C1 segment of cervical spinal cord (tissue), 14 donors: ENCODE data around the gene MEF2B.
"Not testable (repeated sequence)": the region's sequence is repeated elsewhere in the genome, so short reads cannot be mapped to it uniquely, and the experiment has no call there.

ENCODE experiments used
- DNase-seq, 14 donors: peaks; one replicate each; lab custom pipeline; 2025; lab: John Stamatoyannopoulos, UW

The MEF2B gene

DNA sequence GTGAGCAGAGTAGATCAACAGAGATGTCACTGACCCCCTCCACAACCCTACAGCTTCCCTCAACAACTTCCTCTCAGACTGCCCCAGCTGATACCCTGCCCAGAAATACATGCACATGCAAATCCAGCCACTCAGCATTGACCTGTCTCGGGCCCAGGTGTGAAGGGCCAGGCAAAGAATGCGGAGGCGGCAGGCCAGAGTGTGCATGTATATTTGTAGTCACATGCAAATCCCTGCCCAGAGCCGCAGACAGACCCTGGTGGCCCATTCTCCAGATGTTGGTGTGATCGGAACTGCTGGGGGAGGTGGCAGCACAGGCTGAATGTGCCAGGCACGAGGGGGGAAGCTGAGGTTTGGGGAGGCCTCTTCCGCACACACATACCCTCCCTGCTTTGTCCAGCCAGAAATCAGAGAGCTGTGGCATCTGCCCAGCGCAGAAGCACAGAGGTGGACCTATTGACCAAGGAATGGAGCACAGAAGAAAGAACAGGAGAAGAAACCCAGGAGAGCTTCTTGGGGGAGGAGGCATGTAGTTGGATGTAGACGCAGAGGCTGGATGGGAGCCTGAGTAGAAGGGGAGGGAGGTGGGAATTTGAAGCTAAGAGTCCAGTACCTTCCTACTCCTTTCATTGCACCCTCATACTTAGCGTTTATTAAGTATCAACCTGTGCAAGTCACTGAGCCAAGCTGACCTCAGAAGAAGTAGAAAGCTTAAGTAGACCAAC, 14.4 kb downstream of the MEF2B start:
- DNase-seq: no peak

DNA sequence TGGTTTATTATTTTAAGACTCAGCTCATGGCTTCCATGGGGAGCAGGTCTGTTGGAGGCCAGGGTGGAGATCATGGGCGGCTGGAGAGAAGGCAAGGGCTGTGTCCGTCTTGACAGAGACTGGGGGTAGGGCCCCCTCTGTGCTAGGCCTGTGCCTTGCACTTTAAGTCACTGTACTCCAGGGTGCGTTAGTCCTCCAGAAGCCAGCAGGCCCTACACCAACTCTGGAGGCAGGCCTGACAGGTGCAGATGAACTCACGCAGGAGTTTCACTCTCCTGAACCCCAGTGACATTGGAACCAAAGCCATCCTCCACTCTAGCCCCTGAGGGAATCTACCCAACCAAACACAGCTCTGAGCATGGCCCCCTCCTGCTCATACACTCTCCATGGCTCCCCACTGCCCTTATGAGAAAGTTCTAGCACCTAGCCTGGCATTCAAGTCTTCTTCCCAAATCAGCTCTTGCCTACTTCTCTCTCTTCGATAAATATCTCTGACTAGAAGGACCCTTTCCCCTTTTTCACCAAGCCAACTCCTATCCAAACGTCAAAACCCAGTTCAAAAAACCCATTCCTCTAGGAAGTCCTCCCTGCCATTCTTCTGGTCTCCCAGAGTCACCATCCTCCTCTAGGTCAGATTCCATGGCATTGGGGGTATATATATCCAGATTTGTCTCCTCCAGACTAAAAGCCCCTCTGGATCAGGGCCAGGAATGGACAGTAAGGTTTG, 15.1 kb downstream of the MEF2B start:
- DNase-seq: no peak

DNA sequence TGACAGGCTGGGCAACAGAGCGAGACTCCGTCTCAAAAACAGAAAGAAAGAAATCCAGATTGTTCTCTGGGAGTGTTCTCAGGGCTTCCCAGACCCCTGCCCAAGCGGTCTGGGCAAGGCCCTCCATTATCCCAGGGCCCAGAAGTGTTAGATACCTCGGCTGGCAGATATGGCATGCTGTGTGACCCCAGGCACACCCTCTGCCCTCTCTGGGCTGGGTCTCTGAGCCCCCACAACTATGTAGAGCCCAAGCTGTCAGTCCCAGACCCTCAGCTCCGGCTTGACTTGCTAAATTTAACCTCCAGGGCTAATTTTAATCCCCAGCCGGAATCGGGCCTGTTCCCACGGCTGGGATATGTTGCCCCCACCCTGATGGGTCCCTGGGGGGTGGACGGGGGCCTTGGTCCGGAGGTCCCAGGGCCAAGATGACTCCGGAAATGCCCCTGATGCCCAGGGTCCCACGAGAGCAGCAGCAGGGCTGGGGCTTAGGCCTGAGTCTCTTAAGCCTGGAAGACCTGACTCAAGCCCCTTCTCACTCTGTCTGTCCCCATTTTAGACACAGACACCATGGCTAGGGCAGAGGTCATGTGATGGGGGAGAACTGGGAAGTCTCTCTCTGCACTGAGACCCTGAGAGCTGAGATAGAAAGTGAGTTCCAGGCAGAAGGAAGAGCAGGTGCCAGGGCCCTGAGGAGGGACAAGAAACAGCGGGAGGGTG, 17.2 kb downstream of the MEF2B start:
- no peak for DNase-seq

DNA sequence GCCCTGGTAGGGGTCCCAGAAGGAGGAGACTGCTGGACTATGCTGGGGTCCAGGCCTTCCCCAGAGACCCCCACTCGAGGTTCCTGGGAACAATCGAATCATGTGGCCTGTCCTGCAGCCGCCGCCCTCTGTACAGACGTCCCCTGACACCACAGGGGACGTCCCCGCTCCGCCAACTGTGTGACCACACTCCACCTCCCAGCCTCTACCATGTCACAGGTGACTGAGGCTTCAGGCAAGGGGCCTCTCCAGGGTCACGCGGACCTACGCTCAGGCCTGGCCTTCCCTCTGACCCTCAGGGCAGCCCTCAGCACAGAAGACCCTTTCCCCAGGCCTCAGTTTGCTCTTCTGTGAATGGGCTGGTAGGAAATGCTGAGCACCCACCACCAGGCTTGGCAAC, 18.6 kb downstream of the MEF2B start:
- no peak for DNase-seq

DNA sequence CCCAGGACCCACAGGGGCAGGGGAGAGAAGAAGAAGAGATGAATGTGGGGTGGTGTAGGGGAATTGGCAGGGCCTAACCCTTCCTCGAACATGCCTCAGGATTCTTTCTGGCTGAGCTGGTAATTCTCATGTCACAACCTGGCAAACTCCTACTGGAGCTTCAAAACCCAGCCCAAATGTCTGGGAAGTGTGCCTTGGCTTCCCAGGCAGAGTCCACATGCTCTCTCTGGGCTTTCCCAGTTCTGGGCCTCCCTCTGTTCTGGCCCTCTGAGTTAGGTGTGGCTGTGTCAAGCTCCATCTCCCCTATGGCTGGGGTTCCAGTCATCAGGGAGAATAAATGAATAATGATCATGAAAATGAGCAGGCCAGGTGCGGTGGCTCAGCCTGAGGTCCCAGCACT, 20.6 kb downstream of the MEF2B start:
- DNase-seq: no peak

DNA sequence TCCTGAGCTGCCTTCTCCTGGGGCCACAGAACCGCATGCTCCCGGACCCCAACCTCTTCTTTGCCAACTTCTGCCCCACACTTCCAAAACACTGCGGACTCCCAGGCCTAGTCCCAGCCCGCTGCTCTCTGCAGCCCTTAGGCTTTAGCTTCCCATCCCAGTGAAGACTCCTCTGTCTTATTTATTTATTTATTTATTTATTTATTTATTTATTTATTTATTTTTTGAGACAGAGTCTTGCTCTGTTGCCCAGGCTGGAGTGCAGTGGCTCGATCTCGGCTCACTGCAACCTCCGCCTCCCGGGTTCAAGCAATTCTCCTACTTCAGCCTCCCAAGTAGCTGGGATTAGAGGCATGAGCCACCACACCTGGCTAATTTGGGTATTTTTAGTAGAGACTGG, 21.6 kb downstream of the MEF2B start:
- not testable (repeated sequence) for DNase-seq

DNA sequence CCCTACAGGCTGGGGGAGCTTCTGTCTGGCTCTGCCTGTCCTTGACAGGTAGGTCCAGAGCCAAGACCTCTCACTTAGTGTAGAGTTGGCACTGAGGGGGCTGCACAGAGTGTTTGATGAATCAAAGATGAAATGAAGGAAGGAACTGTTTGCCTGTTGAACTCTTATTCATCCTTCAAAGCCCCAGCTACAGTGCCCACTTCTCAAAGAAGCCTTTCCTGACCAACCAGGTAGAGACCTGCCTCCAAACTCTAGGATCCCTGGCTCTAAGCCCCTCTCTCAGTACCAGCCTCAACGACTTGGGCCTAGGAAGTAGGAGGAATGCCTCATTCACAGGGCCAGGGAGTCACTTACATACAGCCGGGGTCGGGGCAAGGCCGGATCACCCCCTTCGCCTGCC, 22.7 kb downstream of the MEF2B start:
- DNase-seq: no peak

DNA sequence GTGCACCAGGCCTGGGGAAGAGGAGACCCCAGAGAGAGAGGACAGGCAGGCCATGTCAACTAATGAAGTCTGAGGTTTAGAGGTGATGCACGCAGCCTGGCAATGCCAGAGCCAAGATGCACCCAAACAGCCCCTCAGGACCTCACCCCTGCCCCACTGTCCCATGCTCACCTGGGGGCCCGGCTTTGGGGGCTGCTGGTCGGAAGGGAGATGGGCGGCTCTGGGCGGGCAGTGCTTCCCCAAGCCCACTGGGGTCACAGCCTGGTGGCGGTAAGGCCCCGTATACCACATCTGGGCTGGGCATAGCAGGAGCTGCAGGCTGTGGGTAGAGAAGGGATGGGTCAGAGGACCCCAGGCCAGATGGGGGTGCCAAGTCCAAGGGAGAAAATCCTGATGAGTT, 23.2 kb downstream of the MEF2B start:
- no peak for DNase-seq

DNA sequence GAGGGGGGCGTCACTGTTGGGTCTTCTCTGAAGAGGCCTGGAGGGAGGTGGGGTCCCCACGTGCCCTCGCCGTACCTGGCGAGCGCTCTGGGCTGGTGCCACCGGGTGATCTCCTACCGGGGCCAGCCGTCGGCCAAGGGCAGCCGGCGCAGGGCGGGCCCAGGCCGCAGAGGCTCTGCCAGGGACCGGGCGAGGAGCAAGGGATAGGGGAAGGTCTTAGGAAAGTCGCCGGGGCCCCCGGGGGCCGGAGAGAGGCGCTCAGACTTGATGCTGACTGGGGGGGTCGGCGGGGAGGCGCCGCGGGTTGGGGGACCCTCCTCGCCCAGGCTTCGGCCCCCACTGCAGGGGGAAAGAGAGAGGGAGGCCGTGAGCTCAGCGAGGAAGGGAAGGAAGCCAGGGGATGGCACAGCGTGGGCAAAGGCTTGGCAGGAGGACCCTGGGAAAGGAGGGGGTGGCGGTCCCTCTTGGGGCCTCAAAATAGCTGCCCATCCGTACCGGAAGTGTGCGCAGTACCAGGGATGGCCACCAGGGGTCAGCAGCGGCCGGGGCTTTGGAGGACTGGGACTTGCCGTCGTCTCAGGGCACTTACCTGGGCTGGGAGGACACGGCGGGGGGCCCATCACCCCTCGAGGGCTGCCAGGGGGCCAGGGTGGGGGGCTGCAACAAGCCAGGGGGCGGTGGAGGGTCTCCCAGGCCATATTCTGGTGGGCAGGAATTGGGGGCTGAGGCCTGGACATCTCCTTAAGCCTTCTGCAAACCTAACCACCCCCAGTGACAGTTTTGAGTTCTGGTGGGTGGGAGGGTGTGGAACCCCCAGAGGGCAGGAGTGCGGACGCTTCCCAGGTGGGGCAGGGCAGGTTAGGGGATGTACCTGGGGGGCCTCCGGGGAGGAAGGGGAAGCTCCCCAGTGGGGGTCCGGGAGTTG, 24.1 kb downstream of the MEF2B start:
- peak in 11 of 14 donors; percentile 1 to 70 (median 22) for DNase-seq

DNA sequence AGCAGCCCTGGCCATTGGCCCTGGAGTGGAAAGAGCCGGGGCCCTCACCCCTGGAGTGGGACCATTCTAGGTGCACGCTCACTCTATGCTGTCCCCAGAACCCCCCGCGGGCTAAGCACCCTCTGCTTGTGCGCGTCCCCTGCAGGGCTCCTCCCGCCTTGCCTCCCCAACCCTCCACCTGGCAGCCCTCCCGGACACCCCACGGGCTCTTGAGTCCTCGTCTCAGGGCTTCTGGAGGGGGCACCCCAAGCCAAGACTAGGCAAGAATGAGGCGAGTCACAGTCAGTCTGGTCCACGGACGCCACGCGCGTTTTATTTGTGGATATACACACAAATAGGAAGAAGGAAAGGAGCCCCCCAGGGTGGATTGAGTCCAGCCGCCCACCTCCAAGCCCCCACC, 24.8 kb downstream of the MEF2B start:
- no peak for DNase-seq

DNA sequence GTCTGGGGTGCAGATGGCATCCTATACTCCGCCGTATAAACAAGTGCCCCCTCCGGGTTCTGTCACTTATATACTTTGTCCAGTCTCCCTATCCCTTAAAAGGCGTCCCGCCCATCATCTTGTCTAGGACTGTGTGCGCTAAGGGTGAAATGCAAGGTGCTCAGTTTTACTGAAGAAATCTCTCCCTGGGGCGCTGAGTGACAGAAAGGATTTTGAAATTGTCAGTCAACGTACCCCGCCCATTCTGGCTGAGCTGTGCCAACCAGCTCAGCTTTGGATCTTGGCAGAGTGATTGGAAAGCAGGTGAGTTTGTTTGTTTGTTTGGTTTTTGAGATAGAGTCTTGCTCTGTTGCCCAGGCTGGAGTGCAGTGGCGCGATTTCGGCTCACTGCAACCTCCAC, 27.7 kb downstream of the MEF2B start:
- DNase-seq: no peak

DNA sequence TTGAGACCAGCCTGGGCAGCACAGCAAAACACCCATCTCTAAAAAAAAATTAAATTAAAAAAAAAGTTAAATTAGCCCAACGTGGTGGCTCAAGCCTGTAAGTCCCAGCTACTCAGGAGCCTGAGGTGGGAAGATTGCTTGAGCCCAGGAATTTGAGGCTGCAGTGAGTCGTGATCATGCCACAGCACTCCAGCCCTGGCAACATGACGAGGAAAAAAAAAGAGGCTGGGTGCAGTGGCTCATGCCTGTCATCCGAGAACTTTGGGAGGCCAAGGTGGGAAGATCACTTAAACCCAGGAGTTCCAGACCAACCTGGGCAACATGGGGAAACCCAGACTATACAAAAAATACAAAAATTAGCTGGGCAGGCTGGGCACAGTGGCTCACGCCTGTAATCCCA, 29.6 kb downstream of the MEF2B start:
- no peak for DNase-seq

DNA sequence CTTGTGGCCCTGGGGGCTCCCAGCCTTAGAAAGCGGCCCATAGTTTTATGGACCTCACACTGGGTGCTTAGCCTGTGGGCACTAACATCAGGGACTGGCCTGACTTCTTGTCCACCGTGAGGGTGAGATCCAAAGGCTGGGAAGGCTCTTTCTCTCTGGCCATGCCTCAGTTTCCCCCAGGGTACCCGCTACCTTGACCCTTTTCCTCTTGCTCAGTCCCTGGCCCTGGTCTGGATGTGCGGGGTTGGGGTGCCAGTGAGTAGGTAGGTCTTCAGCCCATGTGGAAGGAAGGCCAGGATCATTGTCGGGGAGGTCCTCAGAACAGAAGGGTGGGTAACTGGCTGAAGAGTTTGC, 30.2 kb downstream of the MEF2B start:
- DNase-seq: no peak

DNA sequence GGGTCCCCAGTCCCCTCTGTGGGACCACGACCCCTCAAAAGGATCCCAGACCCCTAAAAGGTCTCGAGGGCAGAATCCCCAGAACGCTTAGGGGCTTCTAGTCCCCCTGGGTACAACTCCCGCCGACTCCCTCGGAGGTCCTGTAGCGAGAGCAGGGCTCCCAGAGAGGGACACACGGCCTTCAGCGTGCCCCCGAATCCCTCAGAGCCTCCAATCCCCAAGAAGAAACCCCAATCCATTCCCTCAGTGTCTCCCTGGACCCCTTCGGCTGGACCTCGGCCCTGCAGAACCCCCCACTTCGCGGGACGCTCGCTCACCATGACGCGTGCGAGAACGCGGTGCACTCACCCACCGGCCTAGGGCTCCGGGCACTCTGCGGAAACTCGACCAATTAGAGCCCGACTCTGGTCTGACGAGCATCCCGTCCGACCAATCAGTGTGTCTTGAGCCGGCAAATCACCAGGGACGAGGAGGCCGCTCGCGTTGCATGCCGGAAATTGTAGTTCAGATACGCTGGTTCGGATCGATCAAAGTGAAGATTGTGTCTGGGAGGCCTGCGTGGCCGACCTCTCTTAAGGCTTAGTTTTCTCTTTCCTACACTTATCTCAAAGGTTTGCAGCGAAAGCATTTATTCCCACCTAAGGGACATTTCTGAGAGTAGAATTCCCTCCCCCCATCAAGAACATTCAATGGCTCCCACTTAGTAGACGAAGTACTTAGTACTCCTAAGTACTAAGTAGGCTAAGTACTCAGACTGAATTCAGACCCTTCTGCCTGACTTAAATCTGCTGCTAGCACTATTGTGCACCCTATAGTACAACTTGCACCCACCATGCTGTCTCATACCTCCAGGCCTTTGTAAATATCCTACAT, 31.7 kb downstream of the MEF2B start, which contains the start of gene TMEM161A:
TSS of gene TMEM161A (minus strand) at position 370 of the 873 bp plus-strand sequence. CDS start at position 320, 50 bp downstream.
- peak; percentile 47 to 95 (median 91) for DNase-seq

DNA sequence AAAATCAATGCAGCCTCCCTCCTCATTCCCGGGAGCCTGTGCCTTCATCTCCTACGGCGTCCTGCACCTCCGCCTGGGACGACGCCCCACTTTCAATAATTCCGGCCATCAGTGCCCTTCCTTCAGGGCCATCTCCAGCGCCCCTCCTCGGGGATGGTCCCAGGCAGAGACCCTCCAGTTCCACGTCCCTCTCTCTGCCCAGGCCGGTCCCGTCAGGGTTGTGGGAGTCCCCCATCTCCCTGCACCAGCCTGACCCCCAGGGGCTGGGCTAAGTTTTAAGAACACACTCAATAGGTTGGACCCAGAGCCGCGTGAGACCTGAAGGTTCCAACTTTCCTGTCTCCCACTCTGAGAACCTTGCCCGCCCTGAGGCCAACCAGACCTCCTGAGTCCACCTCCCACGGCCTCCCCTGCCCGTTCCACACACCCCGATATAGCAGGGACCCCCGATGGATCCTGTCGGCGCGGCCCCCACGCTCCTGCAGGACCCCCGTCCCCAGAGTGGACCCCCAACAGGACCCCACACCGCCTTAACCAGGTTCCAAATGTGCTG, 32.4 kb downstream of the MEF2B start:
- DNase-seq: no peak

DNA sequence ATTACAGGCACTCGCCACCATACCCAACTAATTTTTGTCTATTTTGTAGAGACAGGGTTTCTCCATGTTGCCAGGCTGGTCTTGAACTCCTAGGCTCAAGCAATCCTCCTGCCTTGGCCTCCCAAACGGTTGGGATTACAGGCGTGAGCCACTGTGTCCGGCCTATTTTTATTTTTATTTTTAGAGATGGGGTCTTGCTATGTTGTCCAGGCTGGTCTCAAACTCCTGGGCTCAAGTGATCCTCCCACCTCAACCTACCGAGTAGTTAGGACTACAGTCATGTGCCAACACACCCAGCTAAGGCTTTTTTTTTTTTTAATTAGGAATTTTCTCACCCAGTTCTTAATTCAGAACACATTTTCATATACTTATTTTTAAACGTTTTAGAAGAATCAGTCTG, 34.4 kb downstream of the MEF2B start:
- not testable (repeated sequence) for DNase-seq

DNA sequence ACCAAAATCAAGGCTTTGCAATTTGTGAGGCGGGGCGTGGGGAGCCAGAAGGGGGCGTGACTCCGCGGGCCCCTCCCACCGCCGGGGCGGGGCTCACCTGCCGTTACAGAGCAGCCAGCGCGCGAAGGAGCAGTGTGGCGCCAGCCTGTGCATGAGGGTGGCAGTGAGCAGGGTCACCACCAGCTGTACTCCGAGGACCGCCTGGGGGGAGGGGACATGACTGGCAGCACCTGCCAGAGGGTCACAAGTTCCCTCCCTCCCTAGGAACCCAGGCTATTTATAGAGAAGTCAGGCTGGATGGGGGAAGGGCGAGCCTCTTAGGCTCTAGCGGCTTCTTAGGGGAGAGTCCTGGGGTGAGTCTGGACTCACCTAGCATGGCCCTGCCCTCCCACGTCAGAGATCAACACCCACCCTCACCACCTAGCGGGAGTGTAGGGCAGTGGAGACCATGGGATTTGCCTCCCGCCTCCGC, 35.3 kb downstream of the MEF2B start:
- no peak for DNase-seq

DNA sequence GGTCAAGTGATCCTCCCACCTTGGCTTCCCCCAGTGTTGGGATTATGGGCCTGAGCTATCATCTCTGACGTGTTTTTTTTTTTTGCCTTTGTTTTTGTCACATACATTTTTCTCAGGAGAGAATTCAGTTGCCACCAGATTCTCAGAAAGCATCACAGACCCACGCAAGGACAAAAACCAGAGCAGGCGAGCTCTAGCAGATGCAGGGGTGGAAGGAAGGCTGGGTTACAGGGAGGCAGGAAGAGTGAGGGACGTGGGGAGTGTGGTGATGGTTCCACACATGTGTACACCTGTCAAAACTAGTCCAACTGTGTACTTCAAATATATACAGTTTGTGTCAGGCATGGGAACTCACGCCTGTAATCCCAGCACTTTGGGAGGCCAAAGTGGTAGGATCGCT, 36.1 kb downstream of the MEF2B start:
- no peak for DNase-seq

DNA sequence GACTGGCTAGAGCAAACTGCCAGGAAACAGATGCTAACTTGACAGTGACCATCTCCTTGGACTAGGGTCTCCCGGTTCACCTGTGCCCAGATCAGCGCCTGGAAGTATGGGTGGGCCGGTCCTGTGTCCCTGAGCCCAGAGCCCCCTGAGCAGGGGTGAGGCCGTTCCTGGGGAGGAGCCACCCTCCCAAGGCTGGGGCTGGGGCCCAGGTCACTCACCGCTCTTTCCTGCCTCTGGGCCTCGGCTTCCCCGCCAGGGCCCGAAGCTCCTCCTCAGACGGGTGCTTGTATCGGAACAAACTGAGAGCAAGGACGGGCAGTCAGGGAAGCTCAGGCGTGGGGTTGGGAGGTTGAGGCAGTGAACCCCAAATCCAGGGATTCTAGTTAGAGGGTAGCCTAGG, 37.2 kb downstream of the MEF2B start:
- DNase-seq: no peak

DNA sequence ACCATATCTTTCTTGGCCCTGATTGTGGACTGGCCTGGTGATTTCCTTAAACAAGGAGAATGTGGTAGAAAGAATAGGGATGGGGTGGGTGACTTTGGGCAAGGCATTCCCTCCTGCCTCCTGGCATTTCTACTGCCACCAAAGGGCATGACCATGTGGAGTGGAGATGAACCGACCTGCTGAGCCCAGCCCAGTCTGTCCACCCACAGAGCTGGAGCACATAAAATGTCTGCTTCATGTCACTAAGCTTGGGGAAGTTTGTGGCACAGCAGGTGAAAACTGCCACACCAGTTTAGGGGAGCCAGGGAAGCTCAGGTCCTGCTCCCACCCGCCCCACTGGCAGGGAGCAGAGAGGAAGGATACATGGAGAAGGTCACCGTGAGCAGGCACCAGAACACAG, 38.1 kb downstream of the MEF2B start:
- DNase-seq: no peak
